Middle frontal gyrus (tissue), 1 donor: ENCODE results near the gene LDLRAD4.
"Not testable (repeated sequence)": the region's sequence is repeated elsewhere in the genome, so short reads cannot be mapped to it uniquely, and the experiment has no call there.

Source experiments
- DNase-seq: peaks from one replicate; pipeline ENCODE4 v3.0.0-alpha.2; 2015; ENCODE audit warnings: low spot score; ENCODE audit errors: extremely low spot score

LDLRAD4 gene

GRCh38 chr18:13246121-13246520 is 27.6 kb downstream of the LDLRAD4 start:
- DNase-seq = no peak

- DNase-seq = no peak
Measured at GRCh38 chr18:13246591-13246990, 28.0 kb downstream of the LDLRAD4 start.

GRCh38 chr18:13247506-13247905 is 28.9 kb downstream of the LDLRAD4 start:
- no peak for DNase-seq

GRCh38 chr18:13252686-13253410 is 34.3 kb downstream of the LDLRAD4 start:
- DNase-seq = no peak

GRCh38 chr18:13253786-13254688 is 35.5 kb downstream of the LDLRAD4 start:
- DNase-seq = no peak

GRCh38 chr18:13254971-13255927 is 36.7 kb downstream of the LDLRAD4 start:
- no peak for DNase-seq

- no peak for DNase-seq
Measured at GRCh38 chr18:13256444-13257305, 38.1 kb downstream of the LDLRAD4 start.

- no peak for DNase-seq
Measured at GRCh38 chr18:13257361-13257980, 38.9 kb downstream of the LDLRAD4 start.

- DNase-seq = no peak
Measured at GRCh38 chr18:13258921-13259320, 40.4 kb downstream of the LDLRAD4 start.

GRCh38 chr18:13259701-13260100 is 41.1 kb downstream of the LDLRAD4 start:
- DNase-seq = no peak

GRCh38 chr18:13260197-13260934 is 41.8 kb downstream of the LDLRAD4 start:
- DNase-seq = no peak

GRCh38 chr18:13260935-13261640 is 42.5 kb downstream of the LDLRAD4 start:
- no peak for DNase-seq

GRCh38 chr18:13261661-13262357 is 43.2 kb downstream of the LDLRAD4 start:
- no peak for DNase-seq

- DNase-seq = not testable (repeated sequence)
Measured at GRCh38 chr18:13262358-13262680, 43.8 kb downstream of the LDLRAD4 start.

- DNase-seq = no peak
Measured at GRCh38 chr18:13262839-13263691, 44.5 kb downstream of the LDLRAD4 start.

GRCh38 chr18:13264091-13265007 is 45.8 kb downstream of the LDLRAD4 start:
- no peak for DNase-seq
